K562 (cell line): ENCODE measurements around the gene MYO15A. TPM values are rescaled to one million over a fixed set of nuclear protein-coding genes. Genes with fewer than 3 reads are reported as not detected.
A peak's percentile ranks its signal among the peaks of the same experiment; 100 is the strongest.

Experiments used
- BRF1 ChIP-seq: IDR thresholded peaks from 3 replicates; pipeline ENCODE4 v1.6.1; 2011; ENCODE audit warnings: borderline replicate concordance, mild to moderate bottlenecking; ENCODE audit not compliant: insufficient read length; ENCODE audit errors: extremely low read depth
- CGGBP1 ChIP-seq: fragments of 250-450 bp; sonication (Bioruptor Pico); IDR thresholded peaks from 2 replicates; pipeline ENCODE4 v1.9.0; 2021; ENCODE audit warnings: mild to moderate bottlenecking
- CHD1 ChIP-seq: fragments of 200-600 bp; sonication (generic); IDR thresholded peaks from one replicate; pipeline ENCODE4 v1.6.1; 2012; ENCODE audit warnings: mild to moderate bottlenecking, moderate library complexity, low read length, inconsistent platforms
- CREBBP ChIP-seq: IDR thresholded peaks from one replicate; pipeline ENCODE4 v1.6.1; 2012; ENCODE audit warnings: low read depth, mild to moderate bottlenecking, control low read depth, inconsistent platforms, low read length
- E2F5 ChIP-seq: sonication (generic); formaldehyde crosslinking; IDR thresholded peaks from 2 replicates; pipeline ENCODE4 v1.8.0; 2022; ENCODE audit warnings: mild to moderate bottlenecking, missing genetic modification reagents
- ELK3 ChIP-seq: fragments of 450-650 bp; formaldehyde crosslinking; IDR thresholded peaks from 2 replicates; pipeline ENCODE4 v1.4.0; 2020; ENCODE audit warnings: mild to moderate bottlenecking
- FUS ChIP-seq: fragments of 200-400 bp; formaldehyde crosslinking; optimal IDR thresholded peaks from 2 replicates; pipeline ENCODE3; 2017; ENCODE audit warnings: low read depth, low read length
- GTF2B ChIP-seq: IDR thresholded peaks from 2 replicates; pipeline ENCODE4 v1.6.1; 2011; ENCODE audit not compliant: insufficient read length; ENCODE audit errors: extremely low read depth
- MAFK ChIP-seq: IDR thresholded peaks from 2 replicates; pipeline ENCODE4 v1.6.1; 2011; ENCODE audit warnings: low read length, improper control_type of control experiment
- NFIC ChIP-seq: fragments of 450-650 bp; IDR thresholded peaks from 2 replicates; pipeline ENCODE4 v1.6.1; 2017; ENCODE audit warnings: mild to moderate bottlenecking, inconsistent platforms
- PCBP1 ChIP-seq: fragments of 200-400 bp; formaldehyde crosslinking; IDR thresholded peaks from 2 replicates; pipeline ENCODE4 v1.6.1; 2018; ENCODE audit warnings: mild to moderate bottlenecking, low read depth, low read length; ENCODE audit not compliant: poor library complexity, severe bottlenecking
- PHF8 ChIP-seq: fragments of 200-600 bp; sonication (generic); IDR thresholded peaks from 2 replicates; pipeline ENCODE4 v1.6.1; 2012; ENCODE audit warnings: mixed run types, mild to moderate bottlenecking, inconsistent platforms, low read length, moderate library complexity, borderline replicate concordance
- POLR2G ChIP-seq: fragments of 200-400 bp; formaldehyde crosslinking; IDR thresholded peaks from 2 replicates; pipeline ENCODE4 v1.6.1; 2017; ENCODE audit warnings: low read depth, mild to moderate bottlenecking, antibody characterized with exemption, low read length, moderate library complexity
- POU5F1 ChIP-seq: fragments of 150-350 bp; IDR thresholded peaks from 2 replicates; pipeline ENCODE4 v1.6.1; 2014; ENCODE audit warnings: borderline replicate concordance, low read length, low read depth, mild to moderate bottlenecking; ENCODE audit not compliant: partially characterized antibody
- RAD21 ChIP-seq, 2 experiments: fragments of 250-450 bp in 1 of 2; fragments of 450-650 bp in 1 of 2; sonication (Bioruptor Pico) in 1 of 2; formaldehyde crosslinking in 1 of 2; IDR thresholded peaks in 1 of 2; conservative IDR thresholded peaks in 1 of 2; 2 replicates each; pipeline versions ENCODE4 v1.4.0 to v1.8.0; 2020 to 2022; ENCODE audit warnings: mild to moderate bottlenecking in 2 of 2, moderate library complexity in 1 of 2
- SMC3 ChIP-seq: conservative IDR thresholded peaks from 2 replicates; pipeline ENCODE4 v1.6.1; 2011; ENCODE audit warnings: low read depth, low read length, improper control_type of control experiment; ENCODE audit not compliant: insufficient read depth
- STAT5B ChIP-seq: fragments of 250-450 bp; sonication (Bioruptor Pico); IDR thresholded peaks from 2 replicates; pipeline ENCODE4 v1.8.0; 2021; ENCODE audit warnings: mild to moderate bottlenecking, inconsistent platforms
- TCF7L2 ChIP-seq: fragments of 150-350 bp; IDR thresholded peaks from 2 replicates; pipeline ENCODE4 v1.6.1; 2016; ENCODE audit warnings: low read depth, mild to moderate bottlenecking, low read length, moderate library complexity
- ZNF12 ChIP-seq: sonication (generic); formaldehyde crosslinking; IDR thresholded peaks from 2 replicates; pipeline ENCODE4 v1.4.0; 2020; ENCODE audit warnings: mild to moderate bottlenecking, missing genetic modification reagents
- ZNF280B ChIP-seq: fragments of 250-450 bp; sonication (Bioruptor Pico); IDR thresholded peaks from 2 replicates; pipeline ENCODE4 v1.5.1; 2021; ENCODE audit warnings: mild to moderate bottlenecking
- ZNF445 ChIP-seq: fragments of 250-450 bp; sonication (Bioruptor Pico); IDR thresholded peaks from 2 replicates; pipeline ENCODE4 v1.4.0; 2020; ENCODE audit warnings: low read depth, mild to moderate bottlenecking, moderate library complexity
- ZNF644 ChIP-seq: fragments of 200-800 bp; sonication (Bioruptor generic); IDR thresholded peaks from 2 replicates; pipeline ENCODE4 v1.6.1; 2016; ENCODE audit warnings: low read depth, missing genetic modification characterization, missing compliant biosample characterization
- ZNF695 ChIP-seq: fragments of 450-650 bp; formaldehyde crosslinking; IDR thresholded peaks from 2 replicates; pipeline ENCODE4 v1.4.0; 2020; ENCODE audit warnings: mild to moderate bottlenecking, moderate library complexity
- polyA plus RNA-seq, 8 experiments: library from polyadenylated mRNA; depleted of rRNA in 4 of 8; stranded (reverse) in 5 of 8; unstranded in 3 of 8; fragments of >200 nt; fragmentation: Nextera tagmentation in 2 of 8; fragmentation: Illumina TruSeq in 1 of 8; extraction: Ambion mirVana in 2 of 8; extraction: Trizol in 1 of 8; gene quantifications; 2 replicates each; pipeline versions ENCODE4 v1.2.1 to v1.2.3, GENCODE V29; 2011 to 2014; ENCODE audit warnings: inconsistent platforms in 1 of 8, missing spikeins in 1 of 8
- total RNA-seq, 7 experiments: library from RNA; depleted of rRNA in 6 of 7; stranded (reverse); fragments of >200 nt in 6 of 7; fragmentation: Illumina TruSeq in 2 of 7; extraction: Trizol in 2 of 7; gene quantifications; 2 replicates each; pipeline versions ENCODE4 v1.2.1 to v1.2.3, GENCODE V29; 2011 to 2021; ENCODE audit warnings: low replicate concordance in 1 of 7

Gene MYO15A
- total and polyA plus RNA-seq, 9 of the 15 experiments (the other 6 are each of a cell fraction or from before 2014, with no cell fraction given), result 0.05 to 0.88 (median 0.14) TPM; not detected in 1

- TF ChIP-seq ELK3 (no peak), PCBP1 (no peak), POU5F1 (no peak), PHF8 (peak; percentile 36; the same call in 1 of the 2 replicates), POLR2G (peak; percentile 50; the same call in 1 of the 2 replicates), ZNF644 (no peak), ZNF695 (CRISPR knock-in tag) (no peak), ZNF12 (CRISPR knock-in tag) (no peak), SMC3 (no peak), BRF1 (no peak), CREBBP (no peak), NFIC (peak; percentile 60), ZNF445 (CRISPR knock-in tag) (no peak), GTF2B (no peak), TCF7L2 (no peak), E2F5 (no peak), STAT5B (no peak), CHD1 (no peak), FUS (no peak), RAD21 (CRISPR knock-in tag; conservative IDR thresholded peaks at IDR 0.05 in 1 of 2, IDR thresholded peaks at IDR 0.05 in 1 of 2) (no peak), ZNF280B (CRISPR knock-in tag) (no peak), MAFK (no peak), CGGBP1 (CRISPR knock-in tag) (no peak)
These were observed 49.6 kb downstream of the MYO15A start (continued) for GRCh38 chr17:18158022-18158600.
